ENCODE measurements around the gene ZBTB3.
"Not testable (repeated sequence)": the region's sequence is repeated elsewhere in the genome, so short reads cannot be mapped to it uniquely, and the experiment has no call there.

The ZBTB3 gene

DNA sequence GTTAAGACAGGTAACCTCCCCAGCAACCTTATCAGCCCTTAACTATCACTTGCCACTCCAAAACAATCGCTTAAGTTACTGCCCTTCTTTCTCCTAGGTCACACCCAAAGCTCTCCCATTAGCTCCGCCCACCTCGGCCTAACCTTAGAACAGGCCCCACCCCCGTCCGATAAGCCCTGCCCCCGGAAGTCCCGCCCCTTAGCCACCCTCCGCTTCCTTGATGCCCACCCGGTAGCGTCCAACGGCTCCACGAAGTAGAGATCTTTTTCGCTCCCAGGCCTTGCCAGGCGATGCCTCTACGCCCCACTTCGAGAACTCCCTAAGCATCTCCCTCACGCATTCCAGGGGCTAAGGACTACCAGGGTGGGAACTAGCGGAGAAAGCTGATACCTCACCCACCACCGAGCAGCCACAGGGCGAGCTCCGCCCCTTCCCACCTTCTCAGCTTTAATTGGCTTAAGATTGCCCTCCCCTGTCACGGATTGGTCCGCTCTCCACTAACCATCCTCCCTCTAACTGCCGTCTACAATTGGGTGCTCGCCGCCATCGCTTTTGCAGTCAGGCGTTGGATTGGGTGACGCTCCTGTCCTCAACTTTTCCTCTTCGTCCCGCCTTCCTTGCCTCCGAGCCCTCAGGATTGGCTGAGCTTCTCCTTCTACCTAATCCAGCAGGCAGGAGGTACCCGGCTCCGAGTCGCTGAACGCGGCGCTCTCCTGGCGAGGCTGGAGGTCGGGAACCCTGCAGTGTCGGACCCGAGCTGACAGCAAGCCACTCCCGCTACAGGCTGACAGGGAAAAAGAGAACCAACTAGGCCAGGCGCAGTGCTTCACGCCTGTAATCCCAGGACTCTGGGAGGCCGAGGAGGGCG lies at the start of gene ZBTB3:
ZBTB3 (minus strand) TSS at position 425 of the 868 bp plus-strand sequence. CDS start 496 bp downstream, outside the sequence.
- peak; percentile 92 to 94 for DNase-seq (ENCODE audit: low read depth in 2 of 2)

GRCh38 chr11:62801071-62801470 lies 47.1 kb upstream of the ZBTB3 start:
- DNase-seq (ENCODE audit: low read depth in 2 of 2): no peak

DNA sequence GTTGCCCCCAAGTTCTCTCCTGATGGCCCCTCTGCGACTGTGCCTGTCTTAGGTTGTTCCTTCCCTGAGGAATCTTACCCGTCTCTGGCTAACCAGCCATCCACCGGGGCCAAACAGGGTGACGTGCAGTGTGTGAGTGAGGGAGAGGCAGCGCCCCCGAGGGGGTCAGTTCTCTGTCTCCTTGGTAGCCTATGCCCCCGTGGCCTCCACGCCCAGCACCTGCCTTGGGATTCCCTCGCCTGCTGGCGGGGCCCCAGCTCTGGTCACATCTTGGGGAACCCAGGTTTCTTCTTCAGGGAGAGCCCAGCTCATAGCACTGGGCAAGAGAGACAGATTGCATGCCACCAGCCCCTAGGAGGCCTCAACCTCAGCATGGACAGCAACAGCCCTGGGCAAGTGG lies 45.5 kb upstream of the ZBTB3 start:
- no peak for DNase-seq (ENCODE audit: low read depth in 2 of 2)

GRCh38 chr11:62796281-62796680 lies 42.3 kb upstream of the ZBTB3 start:
- DNase-seq (ENCODE audit: low read depth in 2 of 2): no peak

DNA sequence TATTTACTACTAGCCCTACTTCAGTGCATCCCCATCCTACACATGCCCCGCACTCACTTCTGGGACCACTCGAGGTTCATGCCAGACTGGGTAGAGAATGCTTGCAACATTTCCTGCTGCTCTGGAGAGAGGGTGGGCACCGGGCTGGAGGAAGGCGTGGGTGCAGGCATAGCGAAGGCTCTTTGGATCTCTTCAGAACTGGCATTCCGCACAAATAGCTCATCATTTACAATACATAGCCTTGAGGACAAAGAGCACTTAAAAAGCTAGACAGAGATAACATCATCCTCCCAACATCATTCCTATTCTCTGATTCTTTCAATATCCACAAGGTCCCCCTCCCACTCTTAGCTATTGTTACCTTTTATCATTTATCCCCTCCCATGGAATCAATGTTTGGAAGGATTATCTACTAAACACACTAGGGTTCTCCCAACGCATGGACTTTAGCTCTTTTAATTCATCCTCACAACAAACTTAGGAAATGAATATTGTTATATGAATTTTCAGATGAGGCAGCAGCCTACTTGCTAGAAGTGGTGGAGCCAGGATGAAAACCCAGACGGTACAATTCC lies 40.3 kb upstream of the ZBTB3 start:
- DNase-seq (ENCODE audit: low read depth in 2 of 2): no peak

DNA sequence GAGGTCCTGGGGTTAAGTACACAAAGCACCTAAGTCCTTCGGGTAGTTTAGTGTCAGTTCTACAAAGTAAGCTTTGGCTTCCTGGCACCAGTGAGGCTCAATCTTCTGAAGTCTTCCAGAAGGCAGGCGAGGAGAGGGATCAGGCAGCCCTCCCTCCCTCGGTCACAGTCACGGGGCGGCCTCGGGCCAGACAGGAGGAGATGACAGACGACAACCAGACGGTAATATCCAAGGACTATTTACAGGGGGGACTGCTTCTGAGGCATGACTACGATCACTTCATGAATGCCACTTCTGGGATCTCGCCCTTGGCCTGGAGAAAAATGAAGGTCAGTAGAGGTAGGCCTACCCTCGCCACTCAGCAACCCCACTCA lies 38.2 kb upstream of the ZBTB3 start:
- no peak for DNase-seq (ENCODE audit: low read depth in 2 of 2)

DNA sequence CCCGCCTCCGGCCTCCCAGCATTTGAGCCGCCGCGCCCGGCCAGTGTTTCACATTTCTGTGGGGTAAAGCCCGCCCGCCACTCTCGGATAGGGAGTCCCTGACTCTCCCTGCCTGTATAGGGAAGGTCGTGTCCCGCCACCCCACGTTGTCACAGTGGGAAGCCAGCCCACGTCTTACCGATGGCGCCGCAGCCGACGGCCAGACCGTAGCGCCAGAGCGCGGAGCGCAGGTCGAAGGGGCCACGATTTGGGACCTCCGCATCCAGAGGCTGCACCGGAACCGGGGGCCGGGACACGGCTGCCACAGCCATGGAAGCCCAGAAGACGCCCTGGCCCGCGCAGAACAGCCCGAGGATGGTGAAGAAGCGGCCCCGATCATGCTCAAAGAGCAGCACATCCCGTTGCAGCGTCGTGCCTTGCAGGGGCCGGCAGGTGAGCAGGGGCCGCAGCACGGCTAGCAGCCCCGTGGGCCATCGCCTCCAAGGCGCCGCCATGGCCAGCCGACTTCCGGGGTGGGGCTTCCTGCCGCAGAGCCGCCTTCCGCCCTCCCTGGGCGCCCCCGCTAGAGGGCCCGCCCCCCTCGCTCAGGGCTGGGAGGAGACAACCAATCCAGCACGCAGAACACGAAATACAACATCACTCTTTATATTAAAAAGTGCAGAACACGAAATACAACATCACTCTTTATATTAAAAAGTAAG lies 37.7 kb upstream of the ZBTB3 start, which contains the start of gene TMEM223:
TMEM223 (minus strand) TSS at position 506 of the 701 bp plus-strand sequence; CDS start at position 494, 12 bp downstream.
- DNase-seq (ENCODE audit: low read depth in 2 of 2): peak; percentile 78 to 83

DNA sequence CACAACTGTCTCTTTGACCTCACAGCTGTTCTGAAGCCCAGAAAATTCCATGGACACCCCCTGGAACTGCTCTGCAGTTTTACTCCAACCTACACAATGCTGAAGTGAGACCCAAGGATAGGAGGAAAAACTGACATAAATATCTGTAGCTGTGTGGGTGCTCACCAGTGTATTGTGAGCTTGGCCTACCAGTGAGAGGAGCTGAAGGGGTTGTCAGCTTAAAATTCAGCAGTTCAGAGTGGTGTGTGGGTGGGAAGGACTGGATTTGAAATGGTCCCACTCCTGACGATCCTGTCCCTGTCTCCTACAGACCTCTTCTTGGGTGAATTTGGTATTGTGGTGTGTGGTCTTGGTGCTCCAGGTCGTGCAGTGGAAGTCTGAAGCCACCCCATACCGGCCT lies 35.6 kb upstream of the ZBTB3 start:
- DNase-seq (ENCODE audit: low read depth in 2 of 2): no peak

GRCh38 chr11:62788991-62789390 lies 35.0 kb upstream of the ZBTB3 start:
- DNase-seq (ENCODE audit: low read depth in 2 of 2): no peak

GRCh38 chr11:62787005-62787759 lies 33.2 kb upstream of the ZBTB3 start, which contains the start of gene TMEM179B:
TMEM179B (plus strand) TSS chr11:62787402; CDS start chr11:62787432, 30 bp downstream.
- DNase-seq (ENCODE audit: low read depth in 2 of 2): peak; percentile 98 to 99

DNA sequence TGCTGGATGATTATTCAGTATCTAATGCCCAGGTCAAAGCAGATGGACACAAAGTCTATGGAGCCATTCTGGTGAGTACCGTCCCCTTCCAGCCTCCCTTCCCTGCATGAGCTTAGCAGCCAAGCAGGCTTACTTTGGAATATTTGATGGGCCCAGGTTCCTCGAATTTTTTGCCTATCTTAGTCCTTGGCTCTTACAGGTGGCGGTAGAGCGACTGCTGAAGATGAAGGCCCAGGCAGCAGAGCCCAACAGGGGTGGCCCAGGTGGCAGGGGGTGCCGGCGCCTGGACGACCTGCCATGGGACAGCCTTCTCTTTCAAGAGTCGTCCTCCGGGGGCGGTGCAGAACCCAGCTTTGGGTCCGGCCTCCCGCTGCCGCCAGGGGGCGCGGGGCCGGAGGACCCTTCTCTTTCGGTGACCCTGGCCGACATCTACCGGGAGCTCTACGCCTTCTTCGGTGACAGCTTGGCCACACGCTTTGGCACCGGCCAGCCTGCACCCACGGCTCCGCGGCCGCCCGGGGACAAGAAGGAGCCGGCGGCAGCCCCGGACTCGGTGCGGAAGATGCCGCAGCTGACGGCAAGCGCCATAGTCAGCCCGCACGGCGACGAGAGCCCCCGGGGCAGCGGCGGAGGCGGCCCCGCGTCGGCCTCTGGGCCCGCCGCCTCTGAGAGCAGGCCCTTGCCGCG lies 32.5 kb upstream of the ZBTB3 start:
- peak; percentile 69 to 73 for DNase-seq (ENCODE audit: low read depth in 2 of 2)

DNA sequence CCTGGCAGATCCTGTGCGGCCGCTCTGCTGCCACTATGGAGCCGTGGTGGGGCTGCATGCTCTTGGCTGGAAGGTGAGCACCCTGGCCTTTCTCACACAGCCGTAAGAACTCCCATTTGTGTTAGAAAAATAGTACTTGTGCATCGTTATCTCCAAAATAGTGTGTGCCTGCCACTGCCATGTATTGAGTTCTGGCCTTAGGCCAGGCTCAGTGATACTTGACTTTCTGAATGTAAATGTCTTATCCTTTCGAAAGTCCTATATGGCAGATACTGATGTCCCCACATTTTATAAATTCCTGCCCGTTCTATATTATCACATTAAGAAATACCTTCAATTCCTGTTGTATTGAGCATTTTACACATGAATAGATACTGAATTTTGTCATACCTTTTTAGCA lies 28.8 kb upstream of the ZBTB3 start:
- DNase-seq (ENCODE audit: low read depth in 2 of 2): no peak

GRCh38 chr11:62778441-62778840 lies 24.5 kb upstream of the ZBTB3 start:
- no peak for DNase-seq (ENCODE audit: low read depth in 2 of 2)

GRCh38 chr11:62777389-62777788 lies 23.4 kb upstream of the ZBTB3 start:
- no peak for DNase-seq (ENCODE audit: low read depth in 2 of 2)

DNA sequence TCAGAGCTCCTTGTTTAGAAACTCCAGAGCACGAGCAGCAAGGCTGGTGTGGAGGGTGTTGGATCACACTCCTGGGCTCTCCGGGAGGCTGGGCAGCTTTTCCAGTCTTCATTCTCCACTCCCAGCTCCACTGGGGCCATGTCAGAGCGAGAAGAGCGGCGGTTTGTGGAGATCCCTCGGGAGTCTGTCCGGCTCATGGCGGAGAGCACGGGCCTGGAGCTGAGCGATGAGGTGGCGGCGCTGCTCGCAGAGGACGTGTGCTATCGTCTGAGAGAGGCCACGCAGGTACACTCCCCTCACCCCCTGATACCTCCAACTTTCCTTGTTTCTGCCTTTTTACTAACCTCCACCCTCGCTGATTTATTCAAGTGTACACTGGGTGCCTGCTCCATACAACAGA lies 21.7 kb upstream of the ZBTB3 start:
- no peak for DNase-seq (ENCODE audit: low read depth in 2 of 2)

- no peak for DNase-seq (ENCODE audit: low read depth in 2 of 2)
Observed at GRCh38 chr11:62774407-62774806, 20.4 kb upstream of the ZBTB3 start.

- DNase-seq (ENCODE audit: low read depth in 2 of 2): peak; percentile 83 to 85
Observed at GRCh38 chr11:62771144-62772021, 17.4 kb upstream of the ZBTB3 start, which contains the start of gene TAF6L. TAF6L (plus strand) TSS chr11:62771396; CDS start chr11:62775784, 4,388 bp downstream.

DNA sequence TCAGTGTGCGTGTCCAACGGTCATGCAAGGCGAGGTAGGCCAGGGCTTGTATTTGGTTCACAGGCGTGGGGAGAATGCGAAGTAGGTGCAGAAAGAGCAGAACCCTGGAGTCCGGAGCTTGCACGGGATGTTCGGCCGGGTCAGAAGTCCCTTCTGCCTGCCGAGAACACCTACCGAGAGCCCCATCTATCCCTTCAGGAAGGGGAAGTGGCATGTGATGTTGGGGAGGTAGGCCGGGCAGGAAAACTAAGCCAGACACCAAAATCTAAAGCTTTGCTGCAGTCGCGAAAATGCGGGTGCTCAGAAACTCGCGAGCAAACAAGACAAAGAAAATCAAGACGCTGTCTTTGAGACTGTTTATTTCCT lies 16.8 kb upstream of the ZBTB3 start:
- no peak for DNase-seq (ENCODE audit: low read depth in 2 of 2)

DNA sequence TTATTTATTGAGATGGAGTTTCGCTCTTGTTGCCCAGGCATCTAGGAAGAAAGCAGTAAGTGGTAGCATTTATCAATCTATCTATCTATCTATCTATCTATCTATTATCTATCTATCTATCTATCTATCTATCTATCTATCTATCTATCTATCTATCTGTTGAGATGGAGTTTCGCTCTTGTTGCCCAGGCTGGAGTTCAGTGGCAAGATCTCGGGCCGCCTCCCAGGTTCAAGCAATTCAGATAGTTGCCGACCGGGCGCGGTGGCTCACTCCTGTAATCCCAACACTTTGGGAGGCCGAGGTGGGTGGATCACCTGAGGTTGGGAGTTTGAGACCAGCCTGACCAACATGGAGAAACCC lies 6.9 kb upstream of the ZBTB3 start:
- DNase-seq (ENCODE audit: low read depth in 2 of 2): not testable (repeated sequence)
